ENCODE data around the gene TENM3.

GRCh38 chr4:182758273-182758672 is 515.1 kb downstream of the TENM3 start:
- TF ChIP-seq CTCF (IDR thresholded peaks at IDR 0.05) (no peak), POLR2A (IDR thresholded peaks at IDR 0.05) (no peak)

Data from adrenal gland (tissue), 5 donors.